ENCODE results near the gene PTH1R.

The PTH1R gene

DNA sequence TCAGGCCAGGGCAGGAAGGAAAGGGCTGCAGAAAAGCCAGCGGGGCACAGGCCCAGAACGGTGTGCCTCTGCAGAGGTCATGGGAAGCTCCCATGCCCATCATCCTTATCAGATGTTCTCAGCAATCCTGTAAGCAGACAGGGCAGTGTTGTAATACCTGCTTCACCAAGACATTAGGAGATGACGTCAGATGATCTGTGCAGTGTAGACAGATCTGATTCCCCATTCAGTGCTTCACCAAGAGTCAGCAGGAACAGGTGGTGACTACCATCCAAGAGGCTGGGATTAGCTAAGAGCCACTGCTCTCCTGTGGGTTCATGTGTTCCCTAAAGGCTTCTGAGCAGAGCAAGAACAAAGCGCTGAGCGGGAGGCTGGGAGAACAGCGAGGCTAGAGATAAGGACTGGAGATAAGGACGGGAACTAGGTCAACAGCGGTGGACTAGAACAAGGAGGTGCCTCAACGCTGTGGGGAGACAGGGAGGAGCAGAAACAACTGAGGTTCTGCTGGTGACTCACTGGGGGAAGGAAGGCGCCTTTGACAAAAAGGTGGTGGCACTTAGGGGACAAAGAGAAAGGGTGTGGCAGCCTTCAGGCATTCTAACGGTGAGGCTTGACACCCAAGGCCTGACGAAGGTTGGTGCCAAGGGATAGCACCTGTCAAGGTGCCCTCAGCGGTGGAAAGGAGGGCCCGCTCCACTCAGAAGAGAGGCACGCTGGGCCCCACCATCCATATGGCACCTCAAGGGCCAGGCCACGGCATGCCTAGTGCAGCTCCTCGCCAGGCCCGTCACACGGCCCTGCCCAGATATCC, 70.7 kb downstream of the PTH1R start:
- in situ Hi-C loops (cut with HindIII; ENCODE audit: low pct_ligation_motif_present, low pct_unique_long_range_greater_than_20kb, low sequenced_read_pairs): no loop called here

DNA sequence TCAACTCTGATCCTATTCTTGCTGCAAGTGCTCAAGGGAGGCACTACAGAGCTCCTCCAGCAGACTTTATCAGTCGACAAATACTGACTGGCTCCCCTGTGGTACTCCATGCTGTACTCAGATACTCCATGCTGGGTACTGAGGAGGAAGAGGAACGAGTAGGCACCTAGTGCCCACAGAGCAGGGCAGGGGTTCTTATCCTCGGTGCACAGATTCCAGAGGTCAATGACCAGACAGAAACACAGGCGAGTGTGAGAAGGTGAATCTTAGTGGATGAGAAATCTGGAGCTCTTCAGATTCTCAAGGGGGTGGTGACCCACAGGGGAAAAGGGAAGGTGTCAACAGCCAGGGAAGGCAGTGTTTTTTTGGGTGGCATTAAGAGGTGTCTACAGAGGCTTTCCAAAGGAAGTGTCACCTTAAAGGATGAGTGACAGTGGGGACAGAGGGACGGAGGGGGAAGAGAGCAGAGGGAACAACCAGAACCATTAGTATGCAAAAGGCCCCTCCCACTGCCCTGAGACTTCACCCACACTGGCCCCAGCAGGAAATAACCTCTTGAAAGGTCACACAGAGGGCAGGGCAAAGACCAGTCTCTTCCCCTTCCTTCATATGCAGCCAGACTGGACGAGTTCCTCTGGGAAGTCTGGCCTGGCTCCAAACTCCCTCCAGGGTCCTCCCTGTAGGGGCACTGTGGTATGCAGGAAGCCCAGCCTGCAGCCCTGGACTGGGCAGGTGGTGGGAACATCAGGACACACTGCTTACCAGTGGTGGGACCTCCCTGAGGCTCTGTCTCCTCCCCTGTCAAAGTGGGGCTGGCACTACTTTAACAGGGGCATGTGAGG, 71.5 kb downstream of the PTH1R start:
- in situ Hi-C loops (cut with HindIII; ENCODE audit: low pct_ligation_motif_present, low pct_unique_long_range_greater_than_20kb, low sequenced_read_pairs): no loop called here
- no peak for DNase-seq

More for the DNA sequence above, 70.7 kb downstream of the PTH1R start:
- DNase-seq: no peak

DNA sequence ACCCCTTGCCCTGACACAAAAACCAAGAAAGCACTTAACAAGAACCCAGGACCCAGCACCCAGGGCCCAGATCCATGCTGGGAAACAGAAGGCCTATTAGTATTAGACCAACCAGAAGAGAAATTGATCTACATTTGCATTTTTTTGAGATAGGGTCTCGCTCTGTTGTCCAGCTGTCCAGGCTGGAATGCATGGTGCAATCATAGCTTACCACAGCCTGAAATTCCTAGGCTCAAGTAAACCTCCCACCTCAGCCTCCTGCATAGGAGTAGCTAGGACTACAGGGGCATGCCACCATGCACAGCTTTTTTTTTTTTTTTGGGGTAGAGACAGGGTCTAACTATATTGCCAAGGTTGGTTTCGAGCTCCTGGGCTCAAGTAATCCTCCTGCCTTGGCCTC, 72.7 kb downstream of the PTH1R start:
- DNase-seq: no peak
- in situ Hi-C loops (cut with HindIII; ENCODE audit: low pct_ligation_motif_present, low pct_unique_long_range_greater_than_20kb, low sequenced_read_pairs): no loop called here

DNA sequence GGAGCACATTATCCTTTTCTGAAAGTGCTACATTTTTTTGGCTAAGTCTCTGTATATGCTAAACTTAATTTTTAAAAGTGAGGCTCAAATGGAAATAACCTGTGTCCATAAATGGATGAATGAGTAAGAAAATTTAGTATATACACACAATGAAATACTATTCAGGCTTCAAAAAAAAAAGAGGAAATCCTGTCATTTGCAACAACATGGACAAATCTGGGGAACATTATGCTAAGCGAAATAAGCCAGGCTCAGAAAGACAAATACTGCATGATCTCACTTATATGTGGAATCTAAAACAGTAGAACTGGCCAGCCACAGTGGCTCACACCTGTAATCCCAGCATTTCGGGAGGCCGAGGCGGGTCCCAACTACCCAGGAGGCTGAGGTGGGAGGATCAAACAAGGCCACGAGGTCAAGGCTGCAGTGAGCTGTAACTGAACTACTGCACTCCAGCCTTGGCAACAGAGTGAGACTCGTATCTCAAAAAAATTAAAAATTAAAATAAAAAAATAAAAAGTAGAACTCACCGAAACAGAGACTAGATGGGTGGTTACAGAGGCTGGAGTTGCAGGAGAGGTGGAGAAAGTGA, 73.2 kb downstream of the PTH1R start:
- in situ Hi-C loops (cut with HindIII; ENCODE audit: low pct_ligation_motif_present, low pct_unique_long_range_greater_than_20kb, low sequenced_read_pairs): no loop called here
- no peak for DNase-seq

DNA sequence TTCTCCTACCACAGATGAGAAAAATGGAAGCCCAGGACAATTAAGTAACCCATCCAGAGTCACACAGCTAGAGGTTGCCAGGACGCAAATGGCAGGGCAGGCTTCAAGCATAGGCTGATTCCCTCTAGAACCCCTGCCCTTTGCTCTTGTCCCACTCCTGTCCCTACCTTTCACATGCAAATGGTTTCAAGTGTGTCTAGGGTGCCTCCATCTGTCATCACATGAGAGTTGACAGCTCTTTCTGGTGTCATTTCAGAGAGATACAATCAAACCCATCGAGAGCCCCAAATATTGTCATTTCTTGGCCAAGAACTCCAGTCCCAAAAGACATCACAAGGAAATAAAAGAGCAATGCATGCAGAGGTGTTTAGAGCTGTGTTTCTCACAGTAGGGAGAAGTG, 75.3 kb downstream of the PTH1R start:
- in situ Hi-C loops (cut with HindIII; ENCODE audit: low pct_ligation_motif_present, low pct_unique_long_range_greater_than_20kb, low sequenced_read_pairs): no loop called here
- DNase-seq: no peak
